ENCODE measurements around the gene CCNF. TPM values are rescaled to one million over a fixed set of nuclear protein-coding genes. Genes with fewer than 3 reads are reported as not detected.

Gene CCNF
- total RNA-seq (2013; cell fraction: nucleolus; rRNA removed) = 35.6 and 37.8 TPM in 2 replicates
- total RNA-seq (2014; rRNA removed) (44.1 and 50.3 TPM in 2 replicates), total RNA-seq (2014; rRNA removed; fragmentation: Illumina TruSeq; extraction: Trizol) (23.5 and 27.1 TPM in 2 replicates), total RNA-seq (2021) (48.9 and 54.2 TPM in 2 replicates), polyA plus RNA-seq (2011; rRNA removed) (9.1 and 16.3 TPM in 2 replicates), polyA plus RNA-seq (2014; fragmentation: Illumina TruSeq; extraction: Trizol) (11.1 and 18.7 TPM in 2 replicates), polyA plus RNA-seq (2014; fragmentation: Nextera tagmentation; extraction: Ambion mirVana) (1 to 10 TPM; 4.0 to 4.7 TPM), polyA plus RNA-seq (2014; rRNA removed) (27.8 and 30.8 TPM in 2 replicates), polyA plus RNA-seq (2016; fragmentation: Nextera tagmentation; extraction: Ambion mirVana) (10 to 100 TPM; 59.1 to 63.2 TPM), polyA minus RNA-seq (2011; rRNA and poly(A)+ RNA removed) (51.9 and 87.8 TPM in 2 replicates), Bru-seq, nascent RNA (percentile 63 among the genes with signal in this experiment), BruChase-seq, experiment 1, labeled RNA remaining after a 6-hour chase (percentile 77 among the genes with signal in this experiment), BruChase-seq, experiment 2, labeled RNA remaining after a 2-hour chase (percentile 77 among the genes with signal in this experiment)
- polyA plus RNA-seq (2011; ENCODE audit: low read depth) = 7.0 TPM
- polyA plus RNA-seq (2011; cell fraction: cytosol; rRNA removed) = 28.3 and 29.8 TPM in 2 replicates
- polyA plus RNA-seq (2011; cell fraction: nucleus; rRNA removed) = 37.2 and 52.6 TPM in 2 replicates
- 13.5 and 17.0 TPM in 2 replicates for polyA plus RNA-seq (2012)
- polyA minus RNA-seq (2011; cell fraction: cytosol; rRNA and poly(A)+ RNA removed) = 38.4 and 38.9 TPM in 2 replicates
- polyA minus RNA-seq (2011; cell fraction: nucleus; rRNA and poly(A)+ RNA removed) = 26.7 and 43.5 TPM in 2 replicates
- long read RNA-seq, experiment 1, full-length matches to known transcripts = 12 of 36 reads
- long read RNA-seq, experiment 1, partial matches to known transcripts = 19 of 36 reads
- long read RNA-seq, experiment 1, other reads (novel, unspliced or antisense) = 5 of 36 reads
- long read RNA-seq, experiment 2, full-length matches to known transcripts = 5 of 60 reads
- long read RNA-seq, experiment 2, partial matches to known transcripts = 3 of 60 reads
- long read RNA-seq, experiment 2, other reads (novel, unspliced or antisense) = 52 of 60 reads

DNA sequence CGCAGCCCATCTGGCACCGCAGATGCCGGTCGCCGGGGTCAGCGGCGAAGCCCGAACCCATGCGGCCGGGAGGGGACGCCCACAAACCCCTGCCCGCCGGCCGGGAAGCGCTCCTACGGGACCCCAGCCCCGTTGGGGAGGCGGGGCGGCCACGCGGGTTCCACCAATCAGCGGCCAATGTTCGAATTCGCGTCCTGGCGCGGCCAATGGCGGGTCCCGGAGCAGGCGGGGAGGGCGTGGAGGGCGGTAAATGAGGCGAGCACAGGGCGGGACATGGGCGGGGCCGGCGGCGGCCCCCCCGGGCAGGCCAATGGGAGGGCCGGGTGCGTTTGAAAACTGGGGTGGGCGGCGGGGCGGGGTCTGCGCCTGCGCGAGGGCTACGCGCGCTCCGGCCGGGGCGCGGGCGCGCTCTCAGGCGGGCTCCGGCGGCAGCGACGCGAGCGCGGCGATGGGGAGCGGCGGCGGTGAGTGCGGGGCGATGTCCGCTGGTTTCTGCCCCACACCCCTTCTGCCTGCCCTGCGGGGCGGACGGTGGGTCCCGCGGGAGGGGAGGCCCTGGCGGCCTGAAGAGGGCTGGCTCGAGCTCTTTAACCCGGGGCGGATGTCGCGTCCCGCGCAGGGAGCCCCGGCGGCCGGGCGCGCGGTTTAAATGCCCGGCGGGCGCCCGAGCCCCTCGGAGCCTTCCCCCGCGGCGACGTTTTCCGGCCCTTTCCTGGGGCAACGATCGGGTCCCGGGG is at the start of gene CCNF:
CCNF (plus strand) TSS at position 414 of the 737 bp plus-strand sequence; CDS start at position 449, 35 bp downstream.
- peak; percentile 96 for ATAC-seq
- no TSS peak for BruUV-seq (replicated peaks)
- no peaks in the 10 kb centered on the region for H4K20me1 ChIP-seq (ENCODE audit: control insufficient read depth, insufficient read depth)
- peak within 1 kb of the TSS; percentile 91 for H3K4me2 ChIP-seq (ENCODE audit: control insufficient read depth, insufficient read depth)
- H3K27me3 ChIP-seq (replicated peaks in 1 of 2; ENCODE audit: control insufficient read depth in 2 of 2, insufficient read depth in 2 of 2, low read length in 1 of 2) = no peaks in the 10 kb centered on the region
- peak within 1 kb of the TSS; percentile 82 for H3K27ac ChIP-seq (ENCODE audit: control insufficient read depth, insufficient read depth)
- no peaks in the 10 kb centered on the region for H3K9me3 ChIP-seq (replicated peaks; ENCODE audit: control insufficient read depth, insufficient read depth, low read length)
- H2AFZ ChIP-seq (ENCODE audit: control insufficient read depth, low read depth, low read length) = peak within 1 kb of the TSS; percentile 99
- H3K4me3 ChIP-seq = peak within 1 kb of the TSS; percentile 97
- ChIA-PET POLR2A (interaction anchor here (0.8 to 2.3 kb wide), 11 partner anchors 11 to 178 kb away, joined by 3 to 10 read pairs (median 5); partner anchors contain the start of genes ATP6V0C, ECI1 and NTN3), RAD21 (ENCODE audit: unreplicated experiment) (interaction anchor here (0.6 to 2.5 kb wide), 8 partner anchors 31 to 174 kb away, joined by 3 to 21 read pairs (median 5); partner anchors contain the start of genes NTN3, PDPK1, TBC1D24 and TEDC2), CTCF (interaction anchor here (0.6 to 4.2 kb wide), 14 partner anchors 10 to 213 kb away, joined by 3 to 39 read pairs (median 5); partner anchors contain the start of genes AMDHD2 and ECI1), SMC1A (ENCODE audit: uncharacterized antibody, unreplicated experiment) (interaction anchor here (0.8 to 2.6 kb wide), 8 partner anchors 11 to 72 kb away, joined by 3 to 17 read pairs (median 7); partner anchors contain the start of gene TEDC2)
- H3K4me1 ChIP-seq (ENCODE audit: control insufficient read depth, insufficient read depth, low read length) = peaks cover 6% of the 10 kb centered on the region
- H3K79me2 ChIP-seq (ENCODE audit: control insufficient read depth, insufficient read depth, low read length) = peaks cover 28% of the 10 kb centered on the region
- peaks cover 12 to 18% of the 10 kb centered on the region in 2 experiments; a peak in 3 of 4 replicates for H3K36me3 ChIP-seq (ENCODE audit: control insufficient read depth in 2 of 2, insufficient read depth in 2 of 2, low read length in 1 of 2)
- peak; percentile 93 for FAIRE-seq
- intact Hi-C loops (cut with micrococcal nuclease; ENCODE audit: unreplicated experiment) (loop anchor here (1.0 kb wide), 1 partner anchor 89 kb away; the partner anchor contains the start of gene ABCA3), in situ Hi-C loops (cut with MboI) (no loop called here)
- WGBS (ENCODE audit: insufficient coverage, insufficient replicate concordance, low lambda C conversion rate, missing lambda C conversion rate) = 2% methylated on average over 84 of the region's 103 CpGs
- peak within 1 kb of the TSS; percentile 88 for H3K9ac ChIP-seq (ENCODE audit: control insufficient read depth, insufficient read depth, low read length)
- DNase-seq (ENCODE audit: low read depth, low spot score) = peak; percentile 71
- TF ChIP-seq SIN3A (IDR thresholded peaks at IDR 0.05; ENCODE audit: low read depth, low read length) = peak; percentile 81
- TF ChIP-seq ZBTB33 (IDR thresholded peaks at IDR 0.05) = no peak
- TF ChIP-seq NR2C1 (IDR thresholded peaks at IDR 0.05) = 0 out of 2 replicates have a peak, but pooled peaks have one; percentile 6
- TF ChIP-seq IRF3 (IDR thresholded peaks at IDR 0.05) = peak; percentile 60; the same call in 1 of the 2 replicates
- TF ChIP-seq NRF1 (conservative IDR thresholded peaks at IDR 0.05; ENCODE audit: low read depth, low read length) = peak; percentile 49
- no peak for TF ChIP-seq TCF7 (IDR thresholded peaks at IDR 0.05; ENCODE audit: borderline replicate concordance)
- TF ChIP-seq, protein P1, sequence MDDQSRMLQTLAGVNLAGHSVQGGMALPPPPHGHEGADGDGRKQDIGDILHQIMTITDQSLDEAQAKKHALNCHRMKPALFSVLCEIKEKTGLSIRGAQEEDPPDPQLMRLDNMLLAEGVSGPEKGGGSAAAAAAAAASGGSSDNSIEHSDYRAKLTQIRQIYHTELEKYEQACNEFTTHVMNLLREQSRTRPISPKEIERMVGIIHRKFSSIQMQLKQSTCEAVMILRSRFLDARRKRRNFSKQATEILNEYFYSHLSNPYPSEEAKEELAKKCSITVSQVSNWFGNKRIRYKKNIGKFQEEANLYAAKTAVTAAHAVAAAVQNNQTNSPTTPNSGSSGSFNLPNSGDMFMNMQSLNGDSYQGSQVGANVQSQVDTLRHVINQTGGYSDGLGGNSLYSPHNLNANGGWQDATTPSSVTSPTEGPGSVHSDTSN (IDR thresholded peaks at IDR 0.05; ENCODE audit: insufficient replicate concordance, low read depth, low read length) = no peak
- no peak for TF ChIP-seq SIX5 (IDR thresholded peaks at IDR 0.05; ENCODE audit: low read depth, low read length, severe bottlenecking)
- 0 out of 3 replicates have a peak, but pooled peaks of 1 of the 2 experiments have one; percentile 34 for TF ChIP-seq EGR1 (IDR thresholded peaks at IDR 0.05; ENCODE audit: borderline replicate concordance in 1 of 2, low read depth in 2 of 2, low read length in 2 of 2)
